Activated T-helper 17 cell treated with anti-CD3 and anti-CD28 coated beads, Interleukin-2, amount 50 U/mL, for 72 hours (primary cell): ENCODE data around the gene APOB. TPM values are rescaled to one million over a fixed set of nuclear protein-coding genes. Genes with fewer than 3 reads are reported as not detected.

Experiments
- ATAC-seq: fragments of 150-1000 bp; cut with Tn5 transposase; replicated peaks from 2 replicates; pipeline ENCODE4 v1.10.0; 2021; ENCODE audit warnings: mild to moderate bottlenecking, moderate library complexity
- H3K27ac Mint-ChIP-seq: one replicate; pipeline ENCODE4 v1.8.0; 2022; ENCODE audit warnings: mixed read lengths
- H3K27me3 Mint-ChIP-seq: one replicate; pipeline ENCODE4 v1.8.0; 2022; ENCODE audit warnings: mixed read lengths
- H3K36me3 Mint-ChIP-seq: one replicate; pipeline ENCODE4 v1.8.0; 2022; ENCODE audit warnings: low read depth, mild to moderate bottlenecking, mixed read lengths
- H3K4me1 Mint-ChIP-seq: one replicate; pipeline ENCODE4 v1.8.0; 2022; ENCODE audit warnings: mixed read lengths
- H3K4me3 Mint-ChIP-seq: one replicate; pipeline ENCODE4 v1.8.0; 2022; ENCODE audit warnings: mild to moderate bottlenecking, mixed read lengths
- H3K9me3 Mint-ChIP-seq: one replicate; pipeline ENCODE4 v1.8.0; 2022; ENCODE audit warnings: mixed read lengths
- total RNA-seq, 2 donors: library from RNA; stranded (reverse); gene quantifications; one replicate each; pipeline ENCODE4 v1.2.3, GENCODE V29; 2022

APOB gene
- total RNA-seq, 2 donors from 2014 or later, result not detected

- Mint-ChIP-seq H3K27ac (no peak overlapping the region), H3K4me3 (no peak overlapping the region), H3K36me3 (no peaks in the 10 kb centered on the region), H3K4me1 (no peaks in the 10 kb centered on the region), H3K27me3 (peaks cover 13% of the 10 kb centered on the region), H3K9me3 (no peaks in the 10 kb centered on the region)
- no peak for ATAC-seq
These were observed 13.2 kb upstream of the APOB start for GRCh38 chr2:21057097-21057496.

- Mint-ChIP-seq H3K4me1 (no peaks in the 10 kb centered on the region), H3K27ac (no peak overlapping the region), H3K36me3 (no peaks in the 10 kb centered on the region), H3K27me3 (peaks cover 13% of the 10 kb centered on the region), H3K4me3 (no peak overlapping the region), H3K9me3 (no peaks in the 10 kb centered on the region)
- no peak for ATAC-seq
These were observed 12.3 kb upstream of the APOB start for GRCh38 chr2:21055879-21056790.

DNA sequence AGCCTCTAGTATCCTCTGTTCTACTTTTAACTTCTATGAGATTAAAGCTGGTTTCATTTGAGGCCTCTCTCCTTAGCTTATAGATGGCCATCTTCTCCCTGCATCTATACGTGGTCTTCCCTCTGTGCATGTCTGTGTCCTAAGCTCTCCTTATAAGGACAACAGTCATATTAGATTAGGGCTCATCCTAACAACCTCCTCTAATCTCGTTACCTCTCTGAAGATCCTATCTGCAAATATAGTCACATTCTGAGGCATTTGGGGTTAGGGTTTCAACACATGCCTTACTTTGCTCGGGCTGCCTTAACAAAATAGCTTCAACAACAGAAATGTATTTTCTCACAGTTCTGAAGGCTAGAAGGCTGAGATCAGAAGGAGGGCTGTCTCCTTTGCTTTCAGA lies 11.6 kb upstream of the APOB start:
- peaks cover 13% of the 10 kb centered on the region for H3K27me3 Mint-ChIP-seq
- H3K9me3 Mint-ChIP-seq, result no peaks in the 10 kb centered on the region
- no peak for ATAC-seq
- no peaks in the 10 kb centered on the region for H3K36me3 Mint-ChIP-seq
- H3K27ac Mint-ChIP-seq, result no peak overlapping the region
- H3K4me3 Mint-ChIP-seq, result no peak overlapping the region
- H3K4me1 Mint-ChIP-seq, result no peaks in the 10 kb centered on the region

GRCh38 chr2:21054011-21054410 lies 10.1 kb upstream of the APOB start:
- no peak for ATAC-seq
- H3K9me3 Mint-ChIP-seq, result no peaks in the 10 kb centered on the region
- H3K4me3 Mint-ChIP-seq, result no peak overlapping the region
- no peak overlapping the region for H3K27ac Mint-ChIP-seq
- H3K36me3 Mint-ChIP-seq, result no peaks in the 10 kb centered on the region
- H3K27me3 Mint-ChIP-seq, result peaks cover 9% of the 10 kb centered on the region
- no peaks in the 10 kb centered on the region for H3K4me1 Mint-ChIP-seq

DNA sequence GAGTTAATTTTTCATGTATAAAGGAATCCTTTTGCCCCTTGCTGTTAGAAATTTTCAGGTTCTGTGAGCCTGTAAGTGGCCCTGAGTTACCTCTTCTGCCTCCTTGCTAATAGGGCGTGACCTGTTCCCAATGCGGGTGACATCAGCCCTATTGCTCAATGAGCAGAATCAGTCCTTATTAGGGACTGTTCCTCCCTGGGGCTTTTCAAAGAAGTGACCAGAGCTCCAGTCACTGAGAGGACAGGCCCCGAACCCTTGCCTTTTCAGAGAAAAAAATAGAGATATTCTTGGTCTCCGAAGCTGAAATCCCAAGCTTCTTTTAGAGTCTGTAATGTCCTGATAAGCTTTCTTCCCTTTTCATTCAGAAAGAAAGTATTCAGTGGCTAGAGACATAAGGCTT lies 8.2 kb upstream of the APOB start:
- Mint-ChIP-seq H3K27me3 (peaks cover 15% of the 10 kb centered on the region), H3K9me3 (no peaks in the 10 kb centered on the region), H3K36me3 (no peaks in the 10 kb centered on the region), H3K4me3 (no peak overlapping the region), H3K4me1 (no peaks in the 10 kb centered on the region), H3K27ac (no peak overlapping the region)
- ATAC-seq, result no peak

DNA sequence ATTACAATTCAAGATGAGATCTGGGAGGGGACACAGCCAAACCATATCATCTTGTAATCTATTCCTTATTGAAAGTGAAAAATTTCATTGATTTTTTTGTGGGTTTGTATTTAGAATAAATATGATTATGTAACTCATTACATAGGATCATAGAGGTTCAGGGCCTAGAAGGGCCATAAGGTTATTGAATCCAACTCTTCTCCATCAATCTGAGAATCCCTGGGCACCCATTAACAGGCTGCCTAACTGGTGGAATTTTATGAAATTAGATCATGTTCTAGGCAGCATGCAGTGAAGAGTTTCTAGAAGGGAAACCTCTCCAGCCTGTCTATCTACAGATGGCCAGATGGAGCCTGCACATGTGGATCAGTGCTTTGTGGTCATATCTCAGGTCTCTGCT lies 6.3 kb upstream of the APOB start:
- Mint-ChIP-seq H3K4me1 (no peaks in the 10 kb centered on the region), H3K27ac (no peak overlapping the region), H3K4me3 (no peak overlapping the region), H3K27me3 (peaks cover 19% of the 10 kb centered on the region), H3K9me3 (no peaks in the 10 kb centered on the region), H3K36me3 (no peaks in the 10 kb centered on the region)
- ATAC-seq, result no peak

- peaks cover 38% of the 10 kb centered on the region for H3K27me3 Mint-ChIP-seq
- H3K36me3 Mint-ChIP-seq, result no peaks in the 10 kb centered on the region
- peaks cover 4% of the 10 kb centered on the region for H3K4me1 Mint-ChIP-seq
- no peak overlapping the region for H3K4me3 Mint-ChIP-seq
- no peaks in the 10 kb centered on the region for H3K9me3 Mint-ChIP-seq
- H3K27ac Mint-ChIP-seq, result no peak overlapping the region
- ATAC-seq, result no peak
These were observed 3.5 kb upstream of the APOB start for GRCh38 chr2:21047141-21048009.

DNA sequence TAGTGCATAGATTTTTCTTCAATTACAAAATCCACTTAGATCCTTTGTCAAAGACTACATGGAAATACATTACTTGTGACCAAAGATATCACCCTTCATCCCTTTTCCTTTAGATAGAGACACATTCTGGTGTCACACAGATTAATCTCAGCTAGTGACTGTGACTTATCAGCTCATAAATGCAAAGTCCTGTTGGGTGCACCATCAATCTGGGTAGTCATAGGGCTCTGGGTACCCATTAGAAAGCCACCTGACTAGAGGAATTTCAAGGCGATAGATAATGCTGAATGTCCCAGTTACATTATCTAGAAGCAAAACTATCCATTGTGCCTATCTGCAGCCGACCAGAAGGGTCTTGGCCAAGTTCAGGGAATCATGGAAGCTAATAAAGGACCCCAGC lies 2.6 kb upstream of the APOB start:
- Mint-ChIP-seq H3K27ac (no peak overlapping the region), H3K9me3 (no peaks in the 10 kb centered on the region), H3K4me3 (no peak overlapping the region), H3K36me3 (no peaks in the 10 kb centered on the region), H3K27me3 (peaks cover 38% of the 10 kb centered on the region), H3K4me1 (peaks cover 4% of the 10 kb centered on the region)
- no peak for ATAC-seq

DNA sequence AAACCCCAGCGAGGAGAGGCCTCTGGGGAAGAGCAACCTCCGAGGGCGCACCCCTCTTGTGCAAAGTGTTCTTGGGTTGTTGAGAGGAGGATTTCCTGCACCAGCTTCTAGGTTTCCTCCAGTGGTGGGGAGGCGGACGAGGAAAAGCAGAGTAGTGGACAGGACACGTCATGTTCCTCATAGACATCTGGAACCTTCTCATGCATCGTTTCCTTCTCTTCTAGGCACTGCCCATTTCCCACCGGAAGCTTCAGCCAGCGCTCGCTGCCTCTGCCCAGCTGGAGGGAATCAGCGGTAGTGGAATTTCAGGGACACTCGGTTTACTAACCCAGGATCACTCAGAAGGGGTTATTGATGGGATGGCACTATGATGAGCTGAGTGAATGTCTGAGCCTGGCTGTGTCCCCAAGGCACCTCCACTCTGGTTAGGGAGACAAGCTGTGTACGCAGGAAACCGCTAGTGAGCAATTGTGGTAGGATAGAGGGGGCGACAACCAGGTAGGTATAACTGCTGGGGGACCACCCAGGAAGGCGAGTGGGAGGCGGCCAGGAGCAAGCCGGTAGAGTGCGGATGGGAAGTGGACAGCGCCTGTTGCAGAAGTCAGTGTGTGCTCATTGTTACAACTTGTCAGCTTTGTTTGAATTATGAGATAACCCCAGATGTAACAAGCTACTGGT lies 960 bp upstream of the APOB start:
- Mint-ChIP-seq H3K4me1 (peaks cover 4% of the 10 kb centered on the region), H3K9me3 (no peaks in the 10 kb centered on the region), H3K27me3 (peaks cover 42% of the 10 kb centered on the region), H3K4me3 (no peak overlapping the region), H3K27ac (no peak overlapping the region), H3K36me3 (no peaks in the 10 kb centered on the region)
- no peak for ATAC-seq

- peak; percentile 38 for ATAC-seq
- H3K36me3 Mint-ChIP-seq, result no peaks in the 10 kb centered on the region
- H3K4me1 Mint-ChIP-seq, result peaks cover 4% of the 10 kb centered on the region
- peak overlapping the region; percentile 43 for H3K4me3 Mint-ChIP-seq
- H3K27me3 Mint-ChIP-seq, result peaks cover 44% of the 10 kb centered on the region
- no peaks in the 10 kb centered on the region for H3K9me3 Mint-ChIP-seq
- no peak overlapping the region for H3K27ac Mint-ChIP-seq
These were observed 722 bp downstream of the APOB start for GRCh38 chr2:21042958-21043743.

DNA sequence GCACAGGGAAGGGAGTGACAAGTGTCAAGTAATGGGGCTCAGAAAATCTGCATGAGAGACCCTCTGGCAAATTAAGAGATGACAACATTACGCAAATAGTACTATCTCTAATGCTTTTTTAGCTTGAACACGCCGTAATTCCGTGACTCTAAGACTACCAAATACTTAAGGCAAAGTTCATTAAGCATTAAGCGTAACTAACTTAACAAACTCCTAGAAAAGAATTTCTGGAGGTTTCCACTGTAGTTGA lies 1.2 kb downstream of the APOB start:
- peaks cover 40% of the 10 kb centered on the region for H3K27me3 Mint-ChIP-seq
- H3K36me3 Mint-ChIP-seq, result no peaks in the 10 kb centered on the region
- H3K4me1 Mint-ChIP-seq, result peaks cover 4% of the 10 kb centered on the region
- H3K9me3 Mint-ChIP-seq, result no peaks in the 10 kb centered on the region
- peak overlapping the region; percentile 43 for H3K4me3 Mint-ChIP-seq
- no peak for ATAC-seq
- no peak overlapping the region for H3K27ac Mint-ChIP-seq

GRCh38 chr2:21041943-21042707 lies 1.7 kb downstream of the APOB start:
- no peaks in the 10 kb centered on the region for H3K36me3 Mint-ChIP-seq
- ATAC-seq, result no peak
- no peak overlapping the region for H3K4me3 Mint-ChIP-seq
- H3K4me1 Mint-ChIP-seq, result peaks cover 4% of the 10 kb centered on the region
- peaks cover 40% of the 10 kb centered on the region for H3K27me3 Mint-ChIP-seq
- H3K9me3 Mint-ChIP-seq, result no peaks in the 10 kb centered on the region
- no peak overlapping the region for H3K27ac Mint-ChIP-seq

- ATAC-seq, result no peak
- Mint-ChIP-seq H3K4me1 (peaks cover 4% of the 10 kb centered on the region), H3K27me3 (peaks cover 41% of the 10 kb centered on the region), H3K4me3 (no peak overlapping the region), H3K9me3 (no peaks in the 10 kb centered on the region), H3K36me3 (no peaks in the 10 kb centered on the region), H3K27ac (no peak overlapping the region)
These were observed 2.4 kb downstream of the APOB start for GRCh38 chr2:21041462-21041861.
